Measurements from ENCODE around the gene DOCK8. TPM values are rescaled to one million over a fixed set of nuclear protein-coding genes. Genes with fewer than 3 reads are reported as not detected.

The DOCK8 gene
- total RNA-seq, 1 donor from 2014 or later, result 5.1 TPM

- Mint-ChIP-seq H3K4me3 (no peak overlapping the region), H3K36me3 (no peaks in the 10 kb centered on the region), H3K9me3 (no peaks in the 10 kb centered on the region), H3K27ac (no peak overlapping the region), H3K4me1 (ENCODE audit: unreplicated experiment) (peaks cover 4% of the 10 kb centered on the region), H3K27me3 (peaks cover 3% of the 10 kb centered on the region)
- TF ChIP-seq CTCF (conservative IDR thresholded peaks at IDR 0.05), result no peak
- no peak for DNase-seq (ENCODE audit: extremely low spot score, unreplicated experiment)
Measured at GRCh38 chr9:331197-331596, 116.5 kb downstream of the DOCK8 start.

- Mint-ChIP-seq H3K27me3 (peaks cover 3% of the 10 kb centered on the region), H3K4me3 (no peak overlapping the region), H3K4me1 (ENCODE audit: unreplicated experiment) (peaks cover 8% of the 10 kb centered on the region), H3K9me3 (no peaks in the 10 kb centered on the region), H3K36me3 (no peaks in the 10 kb centered on the region), H3K27ac (no peak overlapping the region)
- TF ChIP-seq CTCF (conservative IDR thresholded peaks at IDR 0.05), result no peak
- no peak for DNase-seq (ENCODE audit: extremely low spot score, unreplicated experiment)
Measured at GRCh38 chr9:335373-335772, 120.7 kb downstream of the DOCK8 start.

GRCh38 chr9:336039-336438, 121.4 kb downstream of the DOCK8 start:
- peaks cover 3% of the 10 kb centered on the region for H3K27me3 Mint-ChIP-seq
- DNase-seq (ENCODE audit: extremely low spot score, unreplicated experiment), result no peak
- H3K27ac Mint-ChIP-seq, result peak overlapping the region; percentile 74
- H3K4me3 Mint-ChIP-seq, result no peak overlapping the region
- H3K36me3 Mint-ChIP-seq, result no peaks in the 10 kb centered on the region
- H3K4me1 Mint-ChIP-seq (ENCODE audit: unreplicated experiment), result peaks cover 8% of the 10 kb centered on the region
- no peak for TF ChIP-seq CTCF (conservative IDR thresholded peaks at IDR 0.05)
- H3K9me3 Mint-ChIP-seq, result no peaks in the 10 kb centered on the region

- Mint-ChIP-seq H3K36me3 (no peaks in the 10 kb centered on the region), H3K4me3 (no peak overlapping the region), H3K27ac (no peak overlapping the region), H3K9me3 (no peaks in the 10 kb centered on the region), H3K27me3 (peaks cover 3% of the 10 kb centered on the region), H3K4me1 (ENCODE audit: unreplicated experiment) (peaks cover 8% of the 10 kb centered on the region)
- DNase-seq (ENCODE audit: extremely low spot score, unreplicated experiment), result no peak
- TF ChIP-seq CTCF (conservative IDR thresholded peaks at IDR 0.05), result no peak
Measured at GRCh38 chr9:338602-339001, 123.9 kb downstream of the DOCK8 start.

GRCh38 chr9:341634-342421, 127.2 kb downstream of the DOCK8 start:
- DNase-seq (ENCODE audit: extremely low spot score, unreplicated experiment), result no peak
- Mint-ChIP-seq H3K36me3 (no peaks in the 10 kb centered on the region), H3K27ac (no peak overlapping the region), H3K4me1 (ENCODE audit: unreplicated experiment) (peaks cover 4% of the 10 kb centered on the region), H3K4me3 (no peak overlapping the region), H3K9me3 (no peaks in the 10 kb centered on the region), H3K27me3 (no peaks in the 10 kb centered on the region)
- TF ChIP-seq CTCF (conservative IDR thresholded peaks at IDR 0.05), result no peak

Measured in type B pancreatic cell (in vitro differentiated cells).